ENCODE data around the gene MEGF9.

DNA sequence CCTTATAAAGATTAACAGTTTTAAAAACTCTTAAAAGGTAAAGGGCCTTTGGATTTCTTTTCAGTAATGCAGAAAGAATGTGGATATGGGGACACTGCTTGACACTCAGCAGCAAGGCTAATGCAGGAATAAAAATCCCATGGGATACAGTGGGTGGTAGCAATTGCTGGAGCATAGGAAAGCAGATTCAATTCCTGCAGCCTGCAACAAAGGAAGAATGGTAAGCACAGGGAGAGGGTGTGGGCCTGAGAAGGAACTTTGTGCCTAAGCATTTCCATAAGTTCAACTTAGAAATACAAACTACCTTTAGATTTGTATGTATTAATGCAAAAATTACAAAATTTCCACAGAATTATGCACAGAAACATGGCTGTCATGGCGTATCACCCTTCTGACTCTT is 68.5 kb downstream of the MEGF9 start:
- TF ChIP-seq CTCF (IDR thresholded peaks at IDR 0.05; ENCODE audit: low read depth, low read length) (no peak), EZH2phosphoT487 (IDR thresholded peaks at IDR 0.05; ENCODE audit: low read depth) (no peak)
